LNCAP (cell line): ENCODE measurements around the gene PPP1R12B.

Experiments
- CTCF ChIP-seq: fragments of 450-650 bp; IDR thresholded peaks from 2 replicates; pipeline ENCODE4 v1.5.1; 2017; ENCODE audit warnings: mild to moderate bottlenecking

PPP1R12B gene

GRCh38 chr1:202569393-202570322 lies 221.2 kb downstream of the PPP1R12B start:
- no peak for TF ChIP-seq CTCF

GRCh38 chr1:202571719-202572339 lies 223.3 kb downstream of the PPP1R12B start:
- peak; percentile 97 for TF ChIP-seq CTCF

- TF ChIP-seq CTCF = no peak
These were observed 224.4 kb downstream of the PPP1R12B start for GRCh38 chr1:202572867-202573266.

- no peak for TF ChIP-seq CTCF
These were observed 227.6 kb downstream of the PPP1R12B start for GRCh38 chr1:202575918-202576653.

- no peak for TF ChIP-seq CTCF
These were observed 228.3 kb downstream of the PPP1R12B start for GRCh38 chr1:202576816-202577215.

- TF ChIP-seq CTCF = no peak
These were observed 228.9 kb downstream of the PPP1R12B start for GRCh38 chr1:202577381-202577780.

GRCh38 chr1:202578001-202578504 lies 229.6 kb downstream of the PPP1R12B start:
- no peak for TF ChIP-seq CTCF
